Measurements from ENCODE around the gene GPR183. TPM values are rescaled to one million over a fixed set of nuclear protein-coding genes. Genes with fewer than 3 reads are reported as not detected.

The GPR183 gene
- total RNA-seq, 1 donor from 2014 or later: not detected

GRCh38 chr13:99285432-99286182 lies 21.6 kb downstream of the GPR183 start:
- FAIRE-seq: no peak
- Histone ChIP-seq H3K4me3 (ENCODE audit: low read depth, low read length) (no peak overlapping the region), H3K27me3 (ENCODE audit: control insufficient read depth, insufficient read depth, low read length) (no peaks in the 10 kb centered on the region), H3K36me3 (ENCODE audit: control insufficient read depth, insufficient read depth, low read length) (peaks cover under 1% of the 10 kb centered on the region)
- no peak for DNase-seq (ENCODE audit: low read depth)
- no peak for TF ChIP-seq CTCF (IDR thresholded peaks at IDR 0.05; ENCODE audit: insufficient read depth, low read length, severe bottlenecking)

- Histone ChIP-seq H3K36me3 (ENCODE audit: control insufficient read depth, insufficient read depth, low read length) (peaks cover 1% of the 10 kb centered on the region), H3K4me3 (ENCODE audit: low read depth, low read length) (no peak overlapping the region), H3K27me3 (ENCODE audit: control insufficient read depth, insufficient read depth, low read length) (no peaks in the 10 kb centered on the region)
- no peak for TF ChIP-seq CTCF (IDR thresholded peaks at IDR 0.05; ENCODE audit: insufficient read depth, low read length, severe bottlenecking)
- FAIRE-seq (no peak), DNase-seq (ENCODE audit: low read depth) (no peak)
These were observed 24.7 kb downstream of the GPR183 start for GRCh38 chr13:99282264-99283231.

- no peak for DNase-seq (ENCODE audit: low read depth)
- no peak for TF ChIP-seq CTCF (IDR thresholded peaks at IDR 0.05; ENCODE audit: insufficient read depth, low read length, severe bottlenecking)
These were observed 25.4 kb downstream of the GPR183 start for GRCh38 chr13:99281811-99282263.

GRCh38 chr13:99280166-99280565 lies 27.0 kb downstream of the GPR183 start:
- H3K4me3 ChIP-seq (ENCODE audit: low read depth, low read length): no peak overlapping the region
- H3K27me3 ChIP-seq (ENCODE audit: control insufficient read depth, insufficient read depth, low read length): no peaks in the 10 kb centered on the region
- FAIRE-seq: no peak
- TF ChIP-seq CTCF (IDR thresholded peaks at IDR 0.05; ENCODE audit: insufficient read depth, low read length, severe bottlenecking): no peak
- H3K36me3 ChIP-seq (ENCODE audit: control insufficient read depth, insufficient read depth, low read length): peaks cover 1% of the 10 kb centered on the region
- peak; percentile 47 for DNase-seq (ENCODE audit: low read depth)

More at GRCh38 chr13:99281811-99282263, 25.4 kb downstream of the GPR183 start:
- no peak for FAIRE-seq
- peaks cover 1% of the 10 kb centered on the region for H3K36me3 ChIP-seq (ENCODE audit: control insufficient read depth, insufficient read depth, low read length)
- no peak overlapping the region for H3K4me3 ChIP-seq (ENCODE audit: low read depth, low read length)
- H3K27me3 ChIP-seq (ENCODE audit: control insufficient read depth, insufficient read depth, low read length): no peaks in the 10 kb centered on the region

- Histone ChIP-seq H3K4me3 (ENCODE audit: low read depth, low read length) (no peak overlapping the region), H3K36me3 (ENCODE audit: control insufficient read depth, insufficient read depth, low read length) (peaks cover 1% of the 10 kb centered on the region), H3K27me3 (ENCODE audit: control insufficient read depth, insufficient read depth, low read length) (no peaks in the 10 kb centered on the region)
- DNase-seq (ENCODE audit: low read depth) (no peak), FAIRE-seq (no peak)
- TF ChIP-seq CTCF (IDR thresholded peaks at IDR 0.05; ENCODE audit: insufficient read depth, low read length, severe bottlenecking): no peak
These were observed 27.6 kb downstream of the GPR183 start for GRCh38 chr13:99279637-99280036.

All from bronchial epithelial cell (primary cell).